Stimulated activated CD8-positive, alpha-beta memory T cell treated with anti-CD3 and anti-CD28 coated beads, Interleukin-12 subunit alpha, Interleukin-12 subunit beta, amount 100 ng/mL, for 4 hours (primary cell): ENCODE measurements around the gene EDDM13.
"Not testable (repeated sequence)": the region's sequence is repeated elsewhere in the genome, so short reads cannot be mapped to it uniquely, and the experiment has no call there.

Source experiments
- DNase-seq: peaks from one replicate; pipeline ENCODE4 v3.0.0-alpha.2; 2020; ENCODE audit warnings: low read depth

The EDDM13 gene, protein sequence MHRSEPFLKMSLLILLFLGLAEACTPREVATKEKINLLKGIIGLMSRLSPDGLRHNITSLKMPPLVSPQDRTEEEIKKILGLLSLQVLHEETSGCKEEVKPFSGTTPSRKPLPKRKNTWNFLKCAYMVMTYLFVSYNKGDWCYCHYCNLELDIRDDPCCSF

DNA sequence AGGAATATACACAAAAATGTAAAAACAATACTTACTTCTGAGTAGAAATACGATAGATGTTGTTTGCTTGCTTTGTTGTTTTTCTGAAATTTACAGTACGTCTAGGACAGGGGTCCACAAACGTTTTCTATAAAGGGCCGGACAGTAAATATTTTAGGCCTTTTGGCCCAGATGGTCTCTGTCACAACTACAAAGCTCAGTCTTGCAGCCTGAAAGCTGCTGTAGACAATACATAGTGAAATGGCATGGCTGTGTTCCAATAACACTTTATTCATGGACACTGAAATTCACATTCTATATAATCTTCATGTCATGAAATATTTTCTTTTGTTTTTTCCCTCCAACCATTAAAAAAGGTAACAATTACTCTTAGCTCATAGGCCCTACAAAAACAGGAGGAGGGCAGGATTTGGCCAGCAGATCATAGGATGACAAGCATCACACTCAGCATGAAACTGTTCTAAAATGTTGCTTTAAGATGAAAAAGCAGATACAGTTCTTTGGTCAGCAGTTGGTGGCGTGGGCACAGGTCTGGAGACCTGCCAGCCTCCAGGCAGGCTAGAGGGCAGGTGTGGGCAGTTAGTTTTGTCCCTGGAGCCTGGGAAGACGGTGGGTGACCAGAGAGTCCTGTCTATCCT, at the start of gene EDDM13:
Gene EDDM13 (plus strand): TSS at position 588 of the 638 bp plus-strand sequence. CDS start 87 bp downstream, outside the sequence.
- no peak for DNase-seq

DNA sequence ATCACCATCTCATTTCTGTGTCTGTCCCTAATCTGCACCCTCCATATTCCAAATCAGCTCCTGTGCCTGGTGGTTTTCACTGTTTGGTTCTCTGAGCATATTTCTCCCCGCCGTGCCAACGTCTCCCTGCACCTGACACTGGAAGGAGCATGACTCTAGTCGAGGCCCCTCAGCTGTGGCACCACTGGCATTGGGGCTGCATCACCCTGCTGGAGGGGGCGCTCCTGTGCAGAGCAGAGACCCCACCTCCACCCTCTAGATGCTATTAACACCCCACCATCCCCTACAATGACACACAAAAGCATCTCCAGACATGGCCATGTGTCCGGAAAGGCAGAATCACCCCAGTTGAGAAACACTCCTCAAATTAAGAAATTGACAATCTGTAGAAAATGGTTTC, 49.6 kb upstream of the EDDM13 start:
- no peak for DNase-seq

DNA sequence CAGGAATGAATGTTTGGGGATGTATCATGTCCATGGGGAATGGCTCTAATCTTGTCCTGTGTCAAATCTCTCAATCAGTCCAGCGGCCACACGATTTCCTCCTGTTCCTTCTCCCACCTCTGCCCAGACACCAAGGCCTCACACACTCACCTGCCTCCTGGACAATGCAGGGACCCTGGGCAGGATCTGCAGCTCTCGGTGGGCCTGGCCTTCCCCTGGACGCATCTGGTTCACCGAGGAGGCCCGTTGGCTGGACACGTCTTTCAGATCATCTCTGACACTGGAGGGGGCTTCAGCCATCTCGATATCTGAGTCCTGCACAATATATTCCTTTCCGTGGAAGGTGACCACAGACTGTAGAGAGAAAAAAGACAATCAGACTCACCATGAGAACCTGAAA, 49.1 kb upstream of the EDDM13 start:
- no peak for DNase-seq

DNA sequence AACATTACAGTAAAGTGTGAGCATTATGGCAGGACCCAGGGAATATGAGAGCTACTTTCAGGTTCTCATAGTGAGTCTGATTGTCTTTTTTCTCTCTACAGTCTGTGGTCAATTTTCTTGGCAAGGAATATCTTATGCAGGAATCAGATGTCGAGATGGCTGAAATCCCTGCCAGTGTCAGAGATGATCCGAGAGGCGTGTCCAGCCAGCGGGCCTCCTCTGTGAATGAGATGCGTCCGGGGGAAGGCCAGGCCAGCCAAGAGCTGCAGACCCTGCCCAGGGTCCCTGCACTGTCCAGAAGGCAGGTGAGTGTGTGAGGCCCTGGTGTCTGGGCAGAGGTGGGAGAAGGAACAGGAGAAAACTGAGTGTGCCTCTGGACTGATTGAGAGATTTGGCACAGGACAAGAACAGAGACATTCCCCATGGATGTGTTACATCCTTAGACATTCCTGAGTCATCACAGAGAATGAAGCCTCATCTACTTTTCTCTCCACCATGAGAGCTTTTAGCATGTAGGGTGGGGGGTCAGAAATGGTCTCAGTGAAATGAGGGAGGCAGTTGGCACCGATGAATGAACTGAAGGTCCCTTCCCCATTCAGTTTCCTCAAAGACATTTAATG, 27.3 kb upstream of the EDDM13 start:
- DNase-seq, result no peak

DNA sequence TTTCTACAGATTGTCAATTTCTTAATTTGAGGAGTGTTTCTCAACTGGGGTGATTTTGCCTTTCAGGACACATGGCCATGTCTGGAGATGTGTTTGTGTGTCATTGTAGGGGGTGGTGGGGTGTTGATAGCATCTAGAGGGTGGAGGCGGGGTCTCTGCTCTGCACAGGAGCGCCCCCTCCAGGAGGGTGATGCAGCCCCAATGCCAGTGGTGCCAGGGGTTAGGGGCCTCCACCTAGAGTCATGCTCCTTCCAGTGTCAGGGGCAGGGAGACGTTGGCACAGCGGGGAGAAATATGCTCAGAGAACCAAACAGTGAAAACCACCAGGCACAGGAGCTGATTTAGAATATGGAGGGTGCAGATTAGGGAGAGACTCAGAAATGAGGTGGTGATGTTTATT, 26.8 kb upstream of the EDDM13 start:
- DNase-seq, result not testable (repeated sequence)

DNA sequence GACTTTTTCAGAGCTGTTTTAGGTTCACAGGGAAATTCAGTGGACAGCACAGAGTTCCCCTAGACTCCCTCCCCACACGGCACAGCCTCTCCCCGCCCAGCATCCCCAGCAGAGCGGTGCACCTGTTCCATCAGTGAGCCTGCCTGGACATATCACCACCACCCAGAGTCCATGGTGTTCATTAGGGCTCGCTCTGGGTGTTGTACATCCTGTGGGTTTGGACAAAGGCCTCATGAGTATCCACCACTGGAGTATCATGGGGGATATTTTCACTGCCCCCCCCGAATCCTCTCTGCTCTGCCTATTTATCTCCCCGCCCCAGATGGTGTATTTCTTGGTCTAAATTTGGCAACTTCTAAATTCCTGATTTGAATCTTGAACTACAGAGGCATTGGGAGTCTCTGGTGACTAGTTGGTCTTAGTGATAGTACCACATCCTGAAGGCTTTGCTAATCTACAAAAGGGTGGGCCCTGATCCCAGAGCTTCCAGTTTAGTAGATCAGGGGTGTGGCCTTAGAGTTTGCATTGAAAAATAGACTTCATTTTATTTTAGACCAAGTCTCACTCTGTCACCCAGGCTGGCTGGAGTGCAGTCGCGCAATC, 23.7 kb upstream of the EDDM13 start:
- DNase-seq, result not testable (repeated sequence)

DNA sequence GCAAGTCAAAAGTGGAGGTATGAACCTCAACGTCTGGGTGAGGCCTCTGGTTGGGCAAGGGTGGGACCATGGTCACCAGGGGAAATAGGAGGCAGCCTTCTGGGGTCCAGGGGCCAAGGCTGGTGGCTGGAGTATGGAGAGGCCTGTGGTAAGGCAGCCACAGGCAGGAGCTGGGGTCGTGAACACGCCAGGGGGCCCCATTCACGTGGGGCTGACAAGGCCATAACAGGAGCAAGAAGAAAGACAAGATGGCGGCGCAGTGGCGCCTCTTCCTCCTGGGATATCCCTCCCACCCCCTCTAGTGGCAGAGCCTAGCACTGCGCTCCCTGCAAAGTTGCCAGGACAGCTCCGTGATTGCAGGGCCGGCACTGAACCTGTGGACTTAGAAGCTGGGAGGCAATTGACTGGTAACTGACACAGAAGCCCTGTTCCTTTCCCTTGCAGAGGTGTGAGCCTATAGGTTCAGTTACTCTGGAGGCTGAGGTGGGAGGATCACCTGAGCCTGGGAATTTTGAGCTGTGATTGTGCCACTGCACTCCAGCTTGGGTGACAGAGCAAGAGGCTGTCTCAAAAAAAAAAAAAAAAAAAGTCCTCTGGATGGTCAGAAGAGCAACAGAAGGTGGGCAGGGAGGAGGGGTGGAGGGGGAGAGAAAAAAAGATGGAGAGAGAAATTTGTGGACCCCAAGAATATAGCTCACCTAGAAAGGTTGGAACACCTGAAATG, 19.7 kb upstream of the EDDM13 start:
- DNase-seq, result peak; percentile 26

DNA sequence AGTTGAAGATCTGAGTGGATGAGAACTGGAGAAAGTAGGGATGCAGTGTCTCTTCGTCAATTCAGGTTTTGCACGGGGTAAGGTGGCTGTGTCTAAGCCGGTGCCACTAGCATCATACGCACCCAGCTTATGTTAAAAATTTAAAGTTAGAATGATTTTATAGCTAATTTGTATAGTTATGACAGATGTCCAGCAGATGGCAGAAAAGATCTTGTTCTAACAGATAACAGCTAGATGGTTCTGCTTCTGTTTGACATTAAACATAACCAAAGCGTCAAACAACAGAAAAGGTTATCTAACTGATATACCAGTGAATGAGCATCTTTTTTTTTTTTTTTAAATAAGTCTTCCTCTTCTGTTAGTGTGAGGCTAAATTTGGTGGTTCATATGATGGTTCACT, 18.8 kb upstream of the EDDM13 start:
- DNase-seq, result no peak

DNA sequence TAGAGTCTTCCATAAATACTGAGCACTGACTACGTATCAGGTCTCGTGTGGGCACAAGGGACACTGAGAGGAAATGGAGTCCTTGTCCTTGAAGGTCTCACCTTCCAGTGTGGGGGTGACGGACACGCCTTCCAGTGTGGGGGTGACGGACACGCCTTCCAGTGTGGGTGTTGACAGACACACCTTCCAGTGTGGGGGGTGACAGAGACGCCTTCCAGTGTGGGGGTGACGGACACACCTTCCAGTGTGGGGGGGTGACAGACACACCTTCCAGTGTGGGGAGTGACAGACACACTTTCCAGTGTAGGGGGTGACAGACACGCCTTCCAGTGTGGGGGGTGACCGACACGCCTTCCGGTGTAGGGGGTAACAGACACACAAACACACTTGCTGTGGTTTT, 14.3 kb upstream of the EDDM13 start:
- no peak for DNase-seq

DNA sequence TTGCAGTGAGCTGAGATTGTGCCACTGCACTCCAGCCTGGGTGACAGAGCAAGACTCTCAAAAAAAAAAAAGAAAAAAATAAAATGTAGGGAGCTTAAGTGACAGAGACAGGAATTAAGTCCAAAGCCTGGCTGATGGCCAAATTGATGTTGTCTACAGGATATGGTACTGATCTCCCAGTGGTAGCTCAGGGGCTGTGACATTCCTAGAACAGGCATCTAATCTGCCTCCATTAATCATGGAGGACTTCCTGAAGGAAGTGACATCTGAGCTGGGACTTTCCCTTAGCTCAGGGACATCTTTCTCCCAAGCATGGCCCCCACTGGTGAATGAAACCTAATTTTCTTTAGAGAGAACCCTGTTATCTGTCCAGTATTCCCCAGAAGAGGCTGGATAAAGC, 11.4 kb upstream of the EDDM13 start:
- no peak for DNase-seq

DNA sequence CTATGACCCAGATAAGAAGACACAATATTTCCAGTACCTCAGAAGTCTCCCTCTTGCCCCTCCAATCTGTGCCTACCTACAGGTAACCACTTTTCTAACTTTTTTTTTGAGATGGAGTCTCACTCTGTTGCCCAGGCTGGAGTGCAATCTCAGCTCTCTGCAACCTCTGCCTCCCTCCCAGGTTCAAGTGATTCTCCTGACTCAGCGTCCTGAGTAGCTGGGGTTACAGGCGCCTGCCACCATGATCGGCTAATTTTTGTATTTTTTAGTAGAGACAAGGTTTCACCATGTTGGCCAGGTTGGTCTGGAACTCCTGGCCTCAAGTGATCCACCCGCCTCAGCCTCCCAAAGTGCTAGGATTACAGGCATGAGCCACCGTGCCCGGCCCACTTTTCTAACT, 10.6 kb upstream of the EDDM13 start:
- DNase-seq, result not testable (repeated sequence)

DNA sequence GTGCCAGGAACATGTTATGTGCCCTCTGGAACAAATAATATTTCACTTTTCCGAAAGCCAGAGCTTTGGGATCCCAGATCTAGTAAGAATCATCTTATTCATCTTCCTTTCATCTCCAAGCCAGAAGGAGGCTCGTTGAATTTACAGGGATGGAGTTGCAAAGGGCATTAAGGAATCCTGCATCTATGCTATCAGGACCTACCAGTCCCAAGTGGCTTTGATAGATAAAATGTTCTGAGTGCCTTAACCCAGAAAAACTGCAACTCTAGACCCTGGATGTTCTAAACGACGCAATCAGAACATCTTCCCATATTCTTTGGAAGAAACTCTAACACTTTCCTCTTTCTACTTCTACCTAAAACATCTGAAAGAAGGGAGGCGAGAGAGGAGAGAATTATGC, 9.2 kb upstream of the EDDM13 start:
- DNase-seq, result no peak

DNA sequence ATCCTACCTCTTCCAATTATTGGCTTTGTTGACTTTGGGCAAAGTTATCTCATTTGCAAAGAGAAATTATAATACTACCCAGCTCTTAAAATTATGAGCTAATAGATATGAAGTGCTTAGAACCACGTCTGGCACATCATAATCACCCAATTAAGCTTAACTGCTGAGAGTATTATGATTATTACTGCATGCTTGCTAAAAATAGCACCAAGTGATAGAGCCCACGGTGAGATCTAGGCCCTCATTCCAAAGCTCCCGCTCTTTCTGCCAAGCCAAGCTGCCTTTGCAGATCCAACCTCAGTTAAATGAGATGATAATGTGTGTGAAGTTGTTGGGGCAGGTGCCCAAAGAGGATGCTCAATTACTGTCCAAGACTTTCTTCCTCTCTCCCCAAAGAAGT, 6.5 kb upstream of the EDDM13 start:
- no peak for DNase-seq

DNA sequence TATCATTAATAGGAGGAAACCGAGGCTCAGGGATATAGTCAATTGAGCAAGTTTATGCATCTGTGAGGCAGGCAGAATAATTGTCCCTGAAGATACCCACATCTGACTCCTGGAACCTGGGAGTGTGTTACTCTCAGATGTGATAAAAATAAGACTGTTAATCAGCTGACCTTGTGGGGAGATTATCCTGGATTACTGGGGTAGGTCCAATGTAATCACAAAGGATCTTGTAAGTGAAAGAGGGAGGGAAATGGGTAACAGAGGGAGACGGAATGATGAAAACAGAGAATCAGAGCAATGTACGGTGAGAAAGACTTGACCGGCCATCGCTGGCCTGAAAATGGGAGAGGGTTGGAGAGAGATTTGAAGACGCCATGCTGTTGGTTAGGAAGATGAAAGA, 3.2 kb upstream of the EDDM13 start:
- DNase-seq, result no peak

DNA sequence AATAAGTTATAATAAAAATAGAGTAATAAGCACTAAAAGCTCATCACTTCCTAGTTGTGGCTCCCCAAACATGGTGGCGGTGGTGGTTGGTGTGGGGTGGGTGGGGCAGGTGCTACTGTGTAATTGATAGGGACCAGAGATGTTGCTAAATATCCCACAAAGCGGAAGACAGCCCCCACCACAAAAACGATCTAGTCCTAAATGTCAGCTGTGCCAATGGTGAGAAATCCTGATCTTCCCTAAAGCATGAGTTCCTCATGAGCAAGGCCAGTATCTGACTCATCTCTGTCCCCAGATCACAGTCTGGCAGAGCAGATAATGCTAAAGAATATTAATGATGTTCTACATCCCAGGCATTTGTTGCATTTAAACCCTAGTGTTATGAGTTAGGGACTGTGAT, 1.9 kb upstream of the EDDM13 start:
- DNase-seq, result no peak

DNA sequence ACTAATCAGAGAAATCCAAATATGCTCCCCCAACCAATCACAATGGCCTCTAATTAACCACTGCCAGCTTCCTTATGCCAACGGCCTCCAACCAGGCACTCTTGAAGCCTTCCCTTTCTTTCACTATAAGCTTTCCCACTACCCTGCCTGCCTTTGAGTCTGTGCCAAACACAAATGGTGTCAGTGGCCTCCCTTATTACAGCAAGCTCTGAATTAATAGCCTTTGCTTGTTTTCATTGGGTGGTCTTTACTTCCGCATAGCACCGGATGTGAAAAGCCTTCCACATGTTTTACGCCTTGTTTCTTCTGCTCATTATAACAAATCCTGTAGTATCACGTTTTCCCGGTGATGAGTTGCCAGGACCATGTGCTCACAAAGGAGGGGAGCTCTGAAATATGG, 1.4 kb upstream of the EDDM13 start:
- DNase-seq, result no peak

DNA sequence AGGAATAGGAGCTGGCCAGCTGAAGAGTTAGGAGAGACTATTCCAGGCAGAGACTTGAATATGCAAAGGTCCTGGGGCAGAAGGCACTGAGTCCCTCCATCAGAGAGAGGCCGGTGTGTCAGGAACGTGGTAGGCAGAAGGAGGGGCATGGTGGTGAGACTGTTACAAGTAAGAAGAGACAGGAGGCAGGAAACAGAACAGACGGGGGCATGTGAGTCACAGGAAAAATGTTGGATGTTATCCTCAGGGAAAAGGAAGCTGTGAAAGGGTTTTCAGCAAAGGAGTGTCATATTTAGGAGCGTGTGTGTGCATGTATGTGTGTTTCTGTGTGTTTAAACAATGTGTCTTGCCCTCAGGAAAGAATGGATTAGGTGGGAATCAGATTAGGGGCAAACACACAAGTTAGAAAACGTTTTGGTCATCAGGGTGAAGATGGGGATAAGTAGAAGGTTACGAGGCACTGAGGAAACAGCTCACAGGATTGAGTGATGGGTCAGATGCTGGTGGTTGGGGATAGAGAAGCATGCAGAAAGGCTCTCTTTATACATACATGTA, 1.1 kb downstream of the EDDM13 start:
- no peak for DNase-seq

DNA sequence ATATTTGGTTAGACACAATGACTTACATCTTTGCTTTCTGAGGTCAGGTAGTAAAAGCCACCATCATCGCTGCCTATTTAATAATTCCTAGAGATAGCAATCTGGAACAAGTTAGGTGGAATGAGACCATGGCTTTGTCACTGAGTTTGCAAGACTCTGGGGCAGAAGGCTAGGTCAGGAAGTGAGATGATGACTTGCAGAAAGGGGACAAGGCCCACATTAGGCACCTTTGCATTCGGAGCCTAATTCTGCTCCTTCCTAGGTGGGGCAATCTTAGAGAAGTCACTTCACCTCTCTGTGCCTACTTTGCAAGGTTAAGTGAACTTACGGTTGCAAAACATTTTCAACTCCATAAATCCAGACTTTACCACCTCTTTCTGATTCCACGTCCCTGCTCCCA, 10.3 kb downstream of the EDDM13 start:
- no peak for DNase-seq

DNA sequence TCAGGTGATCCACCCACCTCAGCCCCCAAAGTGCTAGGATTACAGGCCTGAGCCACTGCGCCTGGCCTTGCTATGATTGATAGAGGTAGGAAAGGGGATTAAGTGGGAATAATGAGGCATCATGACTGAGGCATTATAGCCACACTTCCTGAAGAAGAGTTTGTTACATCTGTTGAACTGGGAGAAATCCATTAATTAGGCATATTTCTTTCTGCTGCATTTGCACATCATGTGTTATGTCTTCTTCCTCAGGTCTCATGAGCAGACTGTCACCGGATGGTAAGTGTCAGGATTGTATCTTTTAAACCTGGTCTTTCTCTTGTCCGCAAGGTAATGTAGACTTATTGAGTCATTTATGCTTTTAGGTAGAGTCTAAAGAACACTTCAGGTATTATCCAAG, 12.2 kb downstream of the EDDM13 start:
- no peak for DNase-seq

DNA sequence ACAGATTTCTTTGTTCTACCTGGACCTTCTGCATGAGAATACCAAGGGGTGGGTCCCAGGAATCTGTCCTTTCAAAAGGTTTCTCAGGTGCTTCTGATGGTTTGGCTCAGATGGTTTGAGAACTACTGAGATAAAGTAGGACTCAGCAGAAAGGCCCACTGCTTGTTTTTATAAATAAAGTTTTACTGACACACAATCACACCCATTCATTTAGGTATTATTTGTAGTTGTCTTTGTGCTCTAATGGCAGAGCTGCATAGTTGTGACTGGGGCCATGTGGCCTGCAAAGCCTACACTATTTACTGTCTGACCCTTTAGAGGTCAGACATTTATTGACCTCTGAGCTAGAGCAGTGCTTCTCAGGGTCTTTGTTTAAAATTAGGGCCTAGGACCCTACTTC, 17.6 kb downstream of the EDDM13 start:
- DNase-seq, result no peak

DNA sequence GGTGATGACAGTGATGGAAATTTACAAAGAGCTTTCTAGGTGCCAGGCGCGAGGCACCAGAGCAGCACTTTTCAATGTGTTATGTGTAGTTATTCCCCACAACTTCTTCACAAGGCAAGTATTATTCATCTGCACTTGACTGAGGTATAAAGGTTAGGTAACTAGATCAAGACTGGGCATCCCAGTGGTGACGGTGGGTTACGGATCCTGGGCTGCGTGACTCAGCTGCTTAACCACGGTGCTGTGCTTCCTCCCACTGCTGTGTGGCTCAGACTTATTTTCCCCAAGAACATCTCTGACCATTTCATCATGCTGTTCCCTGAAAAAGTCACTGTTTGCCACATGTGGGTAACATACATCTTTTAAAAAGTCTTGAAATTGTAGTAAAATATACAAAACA, 19.3 kb downstream of the EDDM13 start:
- no peak for DNase-seq

DNA sequence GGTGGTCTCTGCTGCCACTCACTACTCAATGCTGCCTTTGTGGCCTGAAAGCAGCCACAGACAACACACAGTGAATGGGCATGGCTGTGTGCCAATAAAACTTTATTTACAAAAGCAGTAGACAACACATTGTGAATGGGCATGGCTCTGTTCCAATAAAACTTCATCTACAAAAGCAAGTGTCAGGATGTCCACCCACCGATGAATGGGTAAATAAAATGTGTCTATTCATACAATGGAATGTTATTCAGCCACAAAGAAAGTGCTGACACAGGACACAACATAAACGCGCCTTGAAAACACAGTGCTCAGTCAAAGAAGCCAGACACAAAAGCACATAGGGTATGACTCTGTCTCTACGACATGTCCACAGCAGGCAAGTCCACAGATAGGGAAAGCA, 22.0 kb downstream of the EDDM13 start:
- no peak for DNase-seq
